ENCODE data around the gene TMEM247.

Gene TMEM247

GRCh38 chr2:46448111-46448510 lies 31.3 kb upstream of the TMEM247 start:
- no peak for DNase-seq
- Histone ChIP-seq H3K9me3 (ENCODE audit: control insufficient read depth, low read length) (peaks cover 9% of the 10 kb centered on the region), H3K27ac (ENCODE audit: low read length, poor library complexity, severe bottlenecking) (no peak overlapping the region), H2AK5ac (ENCODE audit: low read length, severe bottlenecking) (no peak overlapping the region), H3K4me3 (ENCODE audit: insufficient read depth in 1 of 2, low read depth in 1 of 2, low read length in 2 of 2) (no peak overlapping the region), H3K4me2 (ENCODE audit: low read length, poor library complexity, severe bottlenecking) (no peak overlapping the region), H2BK12ac (ENCODE audit: low read length in 2 of 2) (no peak overlapping the region), H2BK120ac (ENCODE audit: low read depth, low read length) (no peak overlapping the region), H2BK5ac (ENCODE audit: low read depth, low read length, poor library complexity, severe bottlenecking) (no peak overlapping the region), H3K4me1 (ENCODE audit: control insufficient read depth, insufficient read depth, low read depth, low read length) (peaks cover 2% of the 10 kb centered on the region), H2AFZ (ENCODE audit: low read depth, low read length) (no peak overlapping the region), H3K36me3 (ENCODE audit: control insufficient read depth in 1 of 2, insufficient read depth in 2 of 2, low read depth in 1 of 2, low read length in 2 of 2) (no peaks in the 10 kb centered on the region), H3K9ac (ENCODE audit: low read length) (no peak overlapping the region), H3K23ac (ENCODE audit: low read length in 2 of 2) (no peak overlapping the region), H4K8ac (ENCODE audit: low read length) (no peak overlapping the region), H3K4ac (ENCODE audit: low read depth in 1 of 2, low read length in 2 of 2) (no peak overlapping the region), H3K14ac (ENCODE audit: low read length in 2 of 2) (no peak overlapping the region), H2BK15ac (ENCODE audit: low read depth, poor library complexity, severe bottlenecking) (peak overlapping the region; percentile 50), H3K27me3 (ENCODE audit: control insufficient read depth in 1 of 2, insufficient read depth in 1 of 2, low read length in 2 of 2) (no peaks in the 10 kb centered on the region), H3K79me1 (replicated peaks; ENCODE audit: low read length, poor library complexity, severe bottlenecking) (no peaks in the 10 kb centered on the region), H4K91ac (ENCODE audit: low read length) (no peak overlapping the region), H3K18ac (ENCODE audit: low read depth in 1 of 2, low read length in 2 of 2) (no peak overlapping the region)
- 91% methylated on average over 6 of the region's 6 CpGs for WGBS

GRCh38 chr2:46448641-46449040 lies 30.7 kb upstream of the TMEM247 start:
- H2BK120ac ChIP-seq (ENCODE audit: low read depth, low read length) = no peak overlapping the region
- no peak overlapping the region for H3K4me2 ChIP-seq (ENCODE audit: low read length, poor library complexity, severe bottlenecking)
- H3K14ac ChIP-seq (ENCODE audit: low read length in 2 of 2) = no peak overlapping the region

GRCh38 chr2:46449700-46450099 lies 29.7 kb upstream of the TMEM247 start:
- H3K18ac ChIP-seq (ENCODE audit: low read depth in 1 of 2, low read length in 2 of 2) = no peak overlapping the region
- no peak overlapping the region for H2AFZ ChIP-seq (ENCODE audit: low read depth, low read length)
- no peak overlapping the region for H2BK12ac ChIP-seq (ENCODE audit: low read length in 2 of 2)
- no peak overlapping the region for H3K4me2 ChIP-seq (ENCODE audit: low read length, poor library complexity, severe bottlenecking)
- no peak overlapping the region for H3K4me3 ChIP-seq (ENCODE audit: insufficient read depth in 1 of 2, low read depth in 1 of 2, low read length in 2 of 2)
- no peaks in the 10 kb centered on the region for H3K4me1 ChIP-seq (ENCODE audit: control insufficient read depth, insufficient read depth, low read depth, low read length)
- no peak overlapping the region for H2BK120ac ChIP-seq (ENCODE audit: low read depth, low read length)
- no peak overlapping the region for H2BK5ac ChIP-seq (ENCODE audit: low read depth, low read length, poor library complexity, severe bottlenecking)
- H3K27ac ChIP-seq (ENCODE audit: low read length, poor library complexity, severe bottlenecking) = no peak overlapping the region
- no peaks in the 10 kb centered on the region for H3K36me3 ChIP-seq (ENCODE audit: control insufficient read depth in 1 of 2, insufficient read depth in 2 of 2, low read depth in 1 of 2, low read length in 2 of 2)
- H4K8ac ChIP-seq (ENCODE audit: low read length) = no peak overlapping the region
- no peak overlapping the region for H4K91ac ChIP-seq (ENCODE audit: low read length)
- DNase-seq = no peak
- no peak overlapping the region for H2BK15ac ChIP-seq (ENCODE audit: low read depth, poor library complexity, severe bottlenecking)
- no peak overlapping the region for H3K23ac ChIP-seq (ENCODE audit: low read length in 2 of 2)
- no peak overlapping the region for H3K4ac ChIP-seq (ENCODE audit: low read depth in 1 of 2, low read length in 2 of 2)
- no peak overlapping the region for H2AK5ac ChIP-seq (ENCODE audit: low read length, severe bottlenecking)
- no peak overlapping the region for H3K9ac ChIP-seq (ENCODE audit: low read length)
- no peaks in the 10 kb centered on the region for H3K27me3 ChIP-seq (ENCODE audit: control insufficient read depth in 1 of 2, insufficient read depth in 1 of 2, low read length in 2 of 2)
- H3K14ac ChIP-seq (ENCODE audit: low read length in 2 of 2) = no peak overlapping the region
- no peaks in the 10 kb centered on the region for H3K79me1 ChIP-seq (replicated peaks; ENCODE audit: low read length, poor library complexity, severe bottlenecking)
- H3K9me3 ChIP-seq (ENCODE audit: control insufficient read depth, low read length) = peaks cover 8% of the 10 kb centered on the region

More at GRCh38 chr2:46448641-46449040, 30.7 kb upstream of the TMEM247 start:
- no peak overlapping the region for H2BK12ac ChIP-seq (ENCODE audit: low read length in 2 of 2)
- H3K9me3 ChIP-seq (ENCODE audit: control insufficient read depth, low read length) = peaks cover 9% of the 10 kb centered on the region
- no peak overlapping the region for H3K18ac ChIP-seq (ENCODE audit: low read depth in 1 of 2, low read length in 2 of 2)
- H2AK5ac ChIP-seq (ENCODE audit: low read length, severe bottlenecking) = no peak overlapping the region
- H3K4ac ChIP-seq (ENCODE audit: low read depth in 1 of 2, low read length in 2 of 2) = no peak overlapping the region
- H4K8ac ChIP-seq (ENCODE audit: low read length) = no peak overlapping the region
- no peak for DNase-seq
- no peak overlapping the region for H4K91ac ChIP-seq (ENCODE audit: low read length)
- H3K23ac ChIP-seq (ENCODE audit: low read length in 2 of 2) = no peak overlapping the region
- H3K36me3 ChIP-seq (ENCODE audit: control insufficient read depth in 1 of 2, insufficient read depth in 2 of 2, low read depth in 1 of 2, low read length in 2 of 2) = no peaks in the 10 kb centered on the region
- H3K27ac ChIP-seq (ENCODE audit: low read length, poor library complexity, severe bottlenecking) = no peak overlapping the region
- H3K79me1 ChIP-seq (replicated peaks; ENCODE audit: low read length, poor library complexity, severe bottlenecking) = no peaks in the 10 kb centered on the region
- H3K9ac ChIP-seq (ENCODE audit: low read length) = no peak overlapping the region
- no peak overlapping the region for H2BK5ac ChIP-seq (ENCODE audit: low read depth, low read length, poor library complexity, severe bottlenecking)
- H3K4me1 ChIP-seq (ENCODE audit: control insufficient read depth, insufficient read depth, low read depth, low read length) = peaks cover 2% of the 10 kb centered on the region
- H2AFZ ChIP-seq (ENCODE audit: low read depth, low read length) = no peak overlapping the region
- H3K4me3 ChIP-seq (ENCODE audit: insufficient read depth in 1 of 2, low read depth in 1 of 2, low read length in 2 of 2) = no peak overlapping the region
- H3K27me3 ChIP-seq (ENCODE audit: control insufficient read depth in 1 of 2, insufficient read depth in 1 of 2, low read length in 2 of 2) = no peaks in the 10 kb centered on the region
- no peak overlapping the region for H2BK15ac ChIP-seq (ENCODE audit: low read depth, poor library complexity, severe bottlenecking)

GRCh38 chr2:46451131-46451711 lies 28.1 kb upstream of the TMEM247 start:
- no peak overlapping the region for H3K14ac ChIP-seq (ENCODE audit: low read length in 2 of 2)
- no peak overlapping the region for H2BK15ac ChIP-seq (ENCODE audit: low read depth, poor library complexity, severe bottlenecking)
- peak overlapping the region; percentile 20 for H4K91ac ChIP-seq (ENCODE audit: low read length)
- H3K4me2 ChIP-seq (ENCODE audit: low read length, poor library complexity, severe bottlenecking) = no peak overlapping the region
- H2BK120ac ChIP-seq (ENCODE audit: low read depth, low read length) = no peak overlapping the region
- WGBS = 85% methylated on average over 9 of the region's 9 CpGs
- H3K4me3 ChIP-seq (ENCODE audit: insufficient read depth in 1 of 2, low read depth in 1 of 2, low read length in 2 of 2) = no peak overlapping the region
- no peak overlapping the region for H2BK5ac ChIP-seq (ENCODE audit: low read depth, low read length, poor library complexity, severe bottlenecking)
- H3K4me1 ChIP-seq (ENCODE audit: control insufficient read depth, insufficient read depth, low read depth, low read length) = no peaks in the 10 kb centered on the region
- H3K27me3 ChIP-seq (ENCODE audit: control insufficient read depth in 1 of 2, insufficient read depth in 1 of 2, low read length in 2 of 2) = no peaks in the 10 kb centered on the region
- no peaks in the 10 kb centered on the region for H3K79me1 ChIP-seq (replicated peaks; ENCODE audit: low read length, poor library complexity, severe bottlenecking)
- no peak overlapping the region for H3K27ac ChIP-seq (ENCODE audit: low read length, poor library complexity, severe bottlenecking)
- H3K18ac ChIP-seq (ENCODE audit: low read depth in 1 of 2, low read length in 2 of 2) = no peak overlapping the region
- H3K9ac ChIP-seq (ENCODE audit: low read length) = no peak overlapping the region
- H2AK5ac ChIP-seq (ENCODE audit: low read length, severe bottlenecking) = no peak overlapping the region
- H3K9me3 ChIP-seq (ENCODE audit: control insufficient read depth, low read length) = no peaks in the 10 kb centered on the region
- peak overlapping the region; percentile 21 for H4K8ac ChIP-seq (ENCODE audit: low read length)
- H3K36me3 ChIP-seq (ENCODE audit: control insufficient read depth in 1 of 2, insufficient read depth in 2 of 2, low read depth in 1 of 2, low read length in 2 of 2) = no peaks in the 10 kb centered on the region
- no peak overlapping the region for H3K23ac ChIP-seq (ENCODE audit: low read length in 2 of 2)
- no peak overlapping the region for H2AFZ ChIP-seq (ENCODE audit: low read depth, low read length)
- DNase-seq = peak; percentile 70
- no peak overlapping the region for H3K4ac ChIP-seq (ENCODE audit: low read depth in 1 of 2, low read length in 2 of 2)
- no peak overlapping the region for H2BK12ac ChIP-seq (ENCODE audit: low read length in 2 of 2)
